B cell (primary cell): ENCODE results near the gene SLA2. TPM values are rescaled to one million over a fixed set of nuclear protein-coding genes. Genes with fewer than 3 reads are reported as not detected.

Experiments used
- ATAC-seq: fragments of 200-7000 bp; cut with Tn5 transposase; one replicate; pipeline ENCODE4 v1.10.0; 2021; ENCODE audit warnings: low read depth, mild to moderate bottlenecking, moderate number of reproducible peaks, moderate library complexity
- CTCF ChIA-PET: fragments of 350-600 bp; sonication (Branson Sonifier 250); formaldehyde crosslinking; loops from one replicate; lab custom pipeline; 2021; ENCODE audit warnings: antibody characterized with exemption, inconsistent platforms; lab: Charles Lee
- POLR2A ChIA-PET: fragments of 350-600 bp; sonication (Branson Sonifier 250); formaldehyde crosslinking; loops from one replicate; lab custom pipeline; 2021; ENCODE audit warnings: antibody characterized with exemption; lab: Charles Lee
- DNase-seq: peaks from one replicate; pipeline ENCODE4 v3.0.0; 2013
- H2AFZ ChIP-seq: 2 replicates; pipeline ENCODE4 v1.6.1; 2012; ENCODE audit warnings: mild to moderate bottlenecking, low read depth, low read length; ENCODE audit not compliant: insufficient read depth, poor library complexity, severe bottlenecking
- H3K27ac ChIP-seq, 2 donors: 1 replicate in 1 of 2; 2 replicates in 1 of 2; pipeline ENCODE4 v1.5.1; 2012 to 2013; ENCODE audit warnings: low read length in 2 of 2, mild to moderate bottlenecking in 2 of 2, moderate library complexity in 1 of 2
- H3K27me3 ChIP-seq, 4 experiments: fragments of 200-600 bp in 1 of 4; sonication (generic) in 1 of 4; replicated peaks in 1 of 4; 1 replicate in 2 of 4; 2 replicates in 2 of 4; pipeline versions ENCODE4 v1.6.1 to v1.7.0; 2013 to 2016; ENCODE audit warnings: low read length in 3 of 4, mild to moderate bottlenecking in 2 of 4, mixed read lengths in 1 of 4, moderate library complexity in 1 of 4; ENCODE audit not compliant: insufficient read depth in 4 of 4, control insufficient read depth in 3 of 4; ENCODE audit errors: control extremely low read depth in 1 of 4
- H3K36me3 ChIP-seq, 2 experiments: replicated peaks in 1 of 2; 1 replicate in 1 of 2; 2 replicates in 1 of 2; pipeline versions ENCODE4 v1.6.1 to v1.7.1; 2013; ENCODE audit warnings: low read length in 1 of 2; ENCODE audit not compliant: insufficient read depth in 2 of 2, control insufficient read depth in 1 of 2; ENCODE audit errors: control extremely low read depth in 1 of 2, extremely low read depth in 1 of 2
- H3K4me1 ChIP-seq, 2 donors: fragments of 200-600 bp in 1 of 2; sonication (generic) in 1 of 2; 1 replicate in 1 of 2; 2 replicates in 1 of 2; pipeline versions ENCODE4 v1.5.1 to v1.6.1; 2013 to 2017; ENCODE audit warnings: low read length in 2 of 2; ENCODE audit not compliant: control insufficient read depth in 2 of 2, insufficient read depth in 2 of 2
- H3K4me2 ChIP-seq: replicated peaks from 2 replicates; pipeline ENCODE3; 2012; ENCODE audit warnings: mild to moderate bottlenecking, low read depth, low read length; ENCODE audit not compliant: poor library complexity, severe bottlenecking
- H3K4me3 ChIP-seq, 5 experiments: fragments of 200-600 bp in 1 of 5; sonication (generic) in 1 of 5; 1 replicate in 3 of 5; 2 replicates in 2 of 5; pipeline versions ENCODE4 v1.5.1 to v1.7.0; 2011 to 2016; ENCODE audit warnings: low read length in 4 of 5, mild to moderate bottlenecking in 4 of 5, low read depth in 2 of 5, control low read depth in 1 of 5, moderate library complexity in 1 of 5; ENCODE audit not compliant: insufficient read depth in 1 of 5; ENCODE audit errors: control extremely low read depth in 1 of 5, extremely low read depth in 1 of 5
- H3K79me2 ChIP-seq: fragments of 200-600 bp; sonication (generic); one replicate; pipeline ENCODE4 v1.6.0; 2016; ENCODE audit warnings: low read length; ENCODE audit not compliant: control insufficient read depth, insufficient read depth
- H3K9ac ChIP-seq: fragments of 200-600 bp; sonication (generic); 2 replicates; pipeline ENCODE4 v1.6.1; 2017; ENCODE audit warnings: mild to moderate bottlenecking, low read length, moderate library complexity
- H3K9me3 ChIP-seq, 3 donors: one replicate each; pipeline versions ENCODE4 v1.6.1 to v1.7.1; 2013; ENCODE audit warnings: low read length in 2 of 3; ENCODE audit not compliant: control insufficient read depth in 2 of 3, insufficient read depth in 1 of 3; ENCODE audit errors: control extremely low read depth in 1 of 3
- H4K20me1 ChIP-seq: 2 replicates; pipeline ENCODE4 v1.6.0; 2012; ENCODE audit warnings: mild to moderate bottlenecking, low read length; ENCODE audit not compliant: insufficient read depth, control insufficient read depth, poor library complexity, severe bottlenecking
- H3K27ac Mint-ChIP-seq: one replicate; pipeline ENCODE4 v1.8.0; 2021; ENCODE audit warnings: mixed read lengths
- H3K27me3 Mint-ChIP-seq: one replicate; pipeline ENCODE4 v1.8.0; 2021; ENCODE audit warnings: mixed read lengths
- H3K4me1 Mint-ChIP-seq: one replicate; pipeline ENCODE4 v1.8.0; 2021; ENCODE audit warnings: mixed read lengths
- H3K4me3 Mint-ChIP-seq: one replicate; pipeline ENCODE4 v1.8.0; 2021; ENCODE audit warnings: mixed read lengths
- H3K9me3 Mint-ChIP-seq: one replicate; pipeline ENCODE4 v1.8.0; 2022; ENCODE audit warnings: mixed read lengths; ENCODE audit not compliant: insufficient read depth
- CTCF ChIP-seq: fragments of 200-600 bp; IDR thresholded peaks from one replicate; pipeline ENCODE4 v1.8.0; 2022; ENCODE audit warnings: antibody characterized with exemption, mild to moderate bottlenecking
- EZH2 ChIP-seq: IDR thresholded peaks from 2 replicates; pipeline ENCODE4 v1.6.1; 2012; ENCODE audit warnings: borderline replicate concordance, low read depth, mild to moderate bottlenecking, moderate library complexity, low read length; ENCODE audit not compliant: insufficient read depth, poor library complexity, severe bottlenecking
- WGBS: methylation state at CpG from one replicate; pipeline ENCODE4 v1.1.5; 2013; ENCODE audit warnings: missing lambda C conversion rate; ENCODE audit not compliant: insufficient coverage; 5-methylcytosine and 5-hydroxymethylcytosine counted together
- intact Hi-C: fragments of 100-400 bp; cut with micrococcal nuclease; formaldehyde crosslinking; loops from one replicate; pipeline ENCODE4 v1.10.0; 2022
- polyA plus RNA-seq: library from polyadenylated mRNA; depleted of rRNA; stranded (reverse); fragments of >200 nt; gene quantifications from 2 replicates; pipeline ENCODE4 v1.2.3, GENCODE V29; 2012
- total RNA-seq, 2 donors: library from RNA; stranded (reverse); fragments of 120-200 nt in 1 of 2; gene quantifications; 1 replicate in 1 of 2; 2 replicates in 1 of 2; pipeline versions ENCODE4 v1.2.3 to v1.2.4, GENCODE V29; 2013 to 2022

The SLA2 gene
- total and polyA plus RNA-seq, 2 donors (not counting 1 experiment from before 2014, with no cell fraction given), result 0.73 to 0.76 TPM

- Mint-ChIP-seq H3K27me3 (no peaks in the 10 kb centered on the region), H3K4me1 (peaks cover 45% of the 10 kb centered on the region), H3K9me3 (no peaks in the 10 kb centered on the region), H3K4me3 (peak overlapping the region; percentile 97), H3K27ac (peak overlapping the region; percentile 95)
- Histone ChIP-seq H3K36me3 (peaks cover 0 to 27% of the 10 kb centered on the region in 2 experiments), H3K27me3 (no peaks in the 10 kb centered on the region), H3K4me1 (peaks cover 22 to 33% of the 10 kb centered on the region in 2 donors), H3K9ac (peak overlapping the region; percentile 93), H3K4me3 (peak overlapping the region; percentile 72 to 97 (median 90)), H4K20me1 (peaks cover 5% of the 10 kb centered on the region), H3K27ac (peak overlapping the region; percentile 69 to 89), H3K79me2 (peaks cover 33% of the 10 kb centered on the region), H3K4me2 (peak overlapping the region; percentile 81), H2AFZ (peak overlapping the region; percentile 85), H3K9me3 (no peaks in the 10 kb centered on the region)
- WGBS, result 1% methylated on average over 21 of the region's 31 CpGs
- ATAC-seq (no peak), DNase-seq (no peak)
- ChIA-PET CTCF (interaction anchor here (1.1 to 5.1 kb wide), 14 partner anchors 11 to 280 kb away, joined by 3 to 82 read pairs (median 6); partner anchors contain the start of genes DSN1, SLA2 and TGIF2), POLR2A (interaction anchor here (0.6 to 4.2 kb wide), 9 partner anchors 11 to 231 kb away, joined by 3 to 98 read pairs (median 4); partner anchors contain the start of genes DSN1, MYL9, NDRG3 and TGIF2)
- intact Hi-C loops, result loop anchor here (10.0 kb wide), 1 partner anchor 568 kb away; the partner anchor contains the start of genes MROH8 and RPN2
- TF ChIP-seq CTCF, result no peak
- no peak for TF ChIP-seq EZH2
Observed at GRCh38 chr20:36606158-36607066, 39.6 kb downstream of the SLA2 start.
